BE2C (cell line): ENCODE results near the gene HLCS.

ENCODE experiments used
- DNase-seq: peaks from one replicate; pipeline ENCODE4 v3.0.0-alpha.2; 2020
- H3K27me3 ChIP-seq: fragments of 250-450 bp; sonication (Bioruptor Pico); 2 replicates; pipeline ENCODE4 v1.5.1; 2020; ENCODE audit warnings: mild to moderate bottlenecking
- H3K36me3 ChIP-seq: fragments of 250-450 bp; sonication (Bioruptor Pico); 2 replicates; pipeline ENCODE4 v1.5.1; 2020; ENCODE audit warnings: mild to moderate bottlenecking
- H3K4me1 ChIP-seq: fragments of 250-450 bp; sonication (Bioruptor Pico); 2 replicates; pipeline ENCODE4 v1.5.1; 2020
- H3K4me3 ChIP-seq: 2 replicates; pipeline ENCODE4 v1.5.1; 2011; ENCODE audit warnings: low read depth, low read length
- H3K9me3 ChIP-seq: fragments of 250-450 bp; sonication (Bioruptor Pico); 2 replicates; pipeline ENCODE4 v1.5.1; 2020
- CTCF ChIP-seq: IDR thresholded peaks from 2 replicates; pipeline ENCODE4 v1.5.1; 2012; ENCODE audit warnings: mild to moderate bottlenecking, low read depth, low read length

HLCS gene

DNA sequence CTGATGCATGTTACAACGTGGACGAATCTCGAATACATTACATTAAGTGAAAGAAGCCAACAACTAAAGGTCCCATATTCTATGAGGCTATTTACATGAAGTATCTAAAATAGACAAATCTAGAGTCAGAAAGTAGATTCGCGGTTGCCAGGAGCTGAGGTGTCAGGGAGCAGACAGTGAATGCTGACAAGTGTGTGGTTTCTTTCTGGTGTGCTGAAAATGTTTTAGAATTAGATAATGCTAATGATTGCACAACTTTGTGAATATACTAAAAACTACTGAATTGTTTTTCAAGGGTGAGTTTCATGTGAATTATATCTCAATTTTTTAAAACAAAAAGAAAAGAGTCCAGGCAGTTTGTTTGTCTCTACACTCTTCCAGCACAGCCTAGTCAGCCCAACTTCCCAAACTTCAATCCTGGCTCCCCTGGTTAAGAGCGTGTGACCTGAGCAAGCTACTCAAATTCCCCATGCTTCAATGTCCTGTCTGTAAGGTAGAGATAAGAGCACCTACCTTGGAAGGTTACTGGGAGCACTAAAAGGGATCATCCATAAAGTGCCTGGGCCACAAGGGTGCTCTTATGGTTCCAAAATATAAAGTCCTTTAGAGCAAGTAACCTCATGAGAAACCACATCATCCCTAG is 20.9 kb downstream of the HLCS start:
- H3K9me3 ChIP-seq: no peaks in the 10 kb centered on the region
- no peak overlapping the region for H3K4me3 ChIP-seq
- H3K36me3 ChIP-seq: no peaks in the 10 kb centered on the region
- no peaks in the 10 kb centered on the region for H3K27me3 ChIP-seq
- H3K4me1 ChIP-seq: no peaks in the 10 kb centered on the region
- no peak for DNase-seq
- no peak for TF ChIP-seq CTCF

DNA sequence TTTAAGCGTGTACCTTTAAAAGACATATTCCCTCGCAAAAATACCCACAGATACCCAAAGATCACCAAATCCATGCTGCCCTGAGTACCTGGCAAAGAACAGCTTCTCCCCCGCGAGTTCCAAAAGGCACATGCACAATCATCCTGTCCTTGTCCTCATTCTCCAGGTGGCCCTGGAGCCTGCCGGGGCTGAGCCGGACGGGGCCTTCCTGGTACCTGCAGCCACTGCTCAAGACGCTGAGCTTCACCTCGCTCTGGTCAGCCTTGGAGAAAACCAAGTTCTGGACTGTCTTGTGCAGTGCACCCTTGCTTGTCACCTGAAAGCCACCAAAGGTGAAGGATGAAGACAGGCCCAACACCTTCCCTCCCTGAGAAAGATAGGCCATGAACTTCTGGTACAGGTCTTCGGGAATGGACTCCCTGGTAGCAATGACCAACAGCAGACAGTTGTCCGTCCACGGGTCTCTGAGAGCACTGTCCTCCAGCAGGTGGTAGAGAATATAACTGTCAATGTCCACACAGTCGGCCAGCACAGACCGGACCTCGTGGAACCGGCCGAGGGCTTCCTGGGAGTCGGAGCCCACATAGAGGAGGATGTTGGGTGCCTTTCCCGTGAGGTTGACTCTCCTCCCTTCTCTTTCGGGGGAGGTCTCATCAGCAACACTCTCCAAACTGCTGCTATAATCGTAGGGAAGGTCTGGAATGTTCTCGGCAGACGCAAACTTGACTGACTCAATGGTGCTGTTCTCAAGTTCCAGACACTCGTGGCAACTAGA is 29.9 kb downstream of the HLCS start:
- no peaks in the 10 kb centered on the region; the same call in 1 of the 2 replicates for H3K36me3 ChIP-seq
- no peak overlapping the region for H3K4me3 ChIP-seq
- no peak for TF ChIP-seq CTCF
- no peaks in the 10 kb centered on the region for H3K4me1 ChIP-seq
- H3K27me3 ChIP-seq: no peaks in the 10 kb centered on the region
- H3K9me3 ChIP-seq: no peaks in the 10 kb centered on the region
- no peak for DNase-seq

DNA sequence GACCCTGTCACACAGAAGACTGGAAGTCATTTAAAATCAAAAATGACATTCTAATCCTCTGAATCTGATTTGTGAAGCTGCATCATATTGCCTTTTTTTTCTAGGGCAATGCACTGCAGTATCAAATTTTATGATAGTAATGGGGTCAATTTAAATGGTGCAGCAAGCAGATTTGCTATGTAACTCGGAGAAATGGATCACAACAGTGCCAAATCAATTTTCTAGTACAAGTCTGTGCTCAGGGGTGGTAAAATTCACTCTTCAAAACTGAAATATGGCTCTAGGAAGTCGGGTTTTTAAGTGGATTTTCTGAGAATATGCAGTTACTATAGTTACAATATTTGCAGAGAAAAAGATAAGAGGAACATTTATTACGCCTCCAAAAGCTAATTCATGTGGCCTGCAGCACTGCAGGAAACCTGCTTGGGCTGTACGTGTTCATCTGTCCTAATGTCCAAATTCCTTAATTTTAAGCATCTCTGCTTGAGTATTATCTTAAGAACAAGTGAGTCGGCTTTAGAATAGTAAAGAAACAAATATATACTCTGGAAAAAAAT is 31.5 kb downstream of the HLCS start:
- Histone ChIP-seq H3K4me3 (no peak overlapping the region), H3K4me1 (no peaks in the 10 kb centered on the region), H3K27me3 (no peaks in the 10 kb centered on the region), H3K9me3 (no peaks in the 10 kb centered on the region), H3K36me3 (no peaks in the 10 kb centered on the region; the same call in 1 of the 2 replicates)
- no peak for DNase-seq
- no peak for TF ChIP-seq CTCF

GRCh38 chr21:36932161-36932816 is 34.2 kb downstream of the HLCS start:
- no peak for TF ChIP-seq CTCF
- Histone ChIP-seq H3K4me1 (no peaks in the 10 kb centered on the region), H3K27me3 (no peaks in the 10 kb centered on the region), H3K36me3 (no peaks in the 10 kb centered on the region; the same call in 1 of the 2 replicates), H3K9me3 (no peaks in the 10 kb centered on the region), H3K4me3 (no peak overlapping the region)
- no peak for DNase-seq

- Histone ChIP-seq H3K9me3 (no peaks in the 10 kb centered on the region), H3K4me3 (no peak overlapping the region), H3K4me1 (no peaks in the 10 kb centered on the region), H3K36me3 (no peaks in the 10 kb centered on the region), H3K27me3 (no peaks in the 10 kb centered on the region)
- TF ChIP-seq CTCF: peak; percentile 31; the same call in 1 of the 2 replicates
- DNase-seq: no peak
These were observed 36.8 kb downstream of the HLCS start for GRCh38 chr21:36929622-36930021.

GRCh38 chr21:36928960-36929359 is 37.5 kb downstream of the HLCS start:
- no peak for TF ChIP-seq CTCF

More at GRCh38 chr21:36928960-36929359, 37.5 kb downstream of the HLCS start:
- Histone ChIP-seq H3K27me3 (no peaks in the 10 kb centered on the region), H3K4me3 (no peak overlapping the region), H3K36me3 (no peaks in the 10 kb centered on the region), H3K4me1 (no peaks in the 10 kb centered on the region), H3K9me3 (no peaks in the 10 kb centered on the region)
- no peak for DNase-seq
